Natural killer cell treated with Interleukin-12 subunit alpha and Interleukin-12 subunit beta and Interleukin-15 and Interleukin-18, amount 100 ng/mL, for 72 hours (primary cell): ENCODE results near the gene PIKFYVE. TPM values are rescaled to one million over a fixed set of nuclear protein-coding genes. Genes with fewer than 3 reads are reported as not detected.
"Not testable (repeated sequence)": the region's sequence is repeated elsewhere in the genome, so short reads cannot be mapped to it uniquely, and the experiment has no call there.

ENCODE experiments used
- ATAC-seq, 2 donors: fragments of 150-1000 bp; cut with Tn5 transposase in 1 of 2; sonication (Bioruptor Pico), chemical (Tn5 transposase) in 1 of 2; 2 replicates each; pipeline ENCODE4 v1.10.0; 2021
- DNase-seq: peaks from one replicate; pipeline ENCODE4 v3.0.0; 2022; ENCODE audit warnings: low spot score
- H3K27ac Mint-ChIP-seq, 2 donors: 1 replicate in 1 of 2; 2 replicates in 1 of 2; pipeline ENCODE4 v1.8.0; 2022; ENCODE audit warnings: mixed read lengths in 2 of 2, mild to moderate bottlenecking in 1 of 2, moderate library complexity in 1 of 2
- H3K27me3 Mint-ChIP-seq, 2 donors: 1 replicate in 1 of 2; 2 replicates in 1 of 2; pipeline ENCODE4 v1.8.0; 2022; ENCODE audit warnings: mixed read lengths in 2 of 2
- H3K36me3 Mint-ChIP-seq: one replicate; pipeline ENCODE4 v1.8.0; 2022; ENCODE audit warnings: mixed read lengths
- H3K4me1 Mint-ChIP-seq, 2 donors: 1 replicate in 1 of 2; 2 replicates in 1 of 2; pipeline ENCODE4 v1.8.0; 2022; ENCODE audit warnings: low read depth in 2 of 2, mixed read lengths in 2 of 2, mild to moderate bottlenecking in 1 of 2
- H3K4me3 Mint-ChIP-seq: one replicate; pipeline ENCODE4 v1.8.0; 2022; ENCODE audit warnings: mixed read lengths
- H3K9me3 Mint-ChIP-seq: 2 replicates; pipeline ENCODE4 v1.8.0; 2022; ENCODE audit warnings: mixed read lengths
- total RNA-seq, 2 donors: library from RNA; stranded (reverse); gene quantifications; one replicate each; pipeline ENCODE4 v1.2.3, GENCODE V29; 2022

The PIKFYVE gene
- total RNA-seq, 2 donors from 2014 or later, result 25.6 to 29.9 TPM

DNA sequence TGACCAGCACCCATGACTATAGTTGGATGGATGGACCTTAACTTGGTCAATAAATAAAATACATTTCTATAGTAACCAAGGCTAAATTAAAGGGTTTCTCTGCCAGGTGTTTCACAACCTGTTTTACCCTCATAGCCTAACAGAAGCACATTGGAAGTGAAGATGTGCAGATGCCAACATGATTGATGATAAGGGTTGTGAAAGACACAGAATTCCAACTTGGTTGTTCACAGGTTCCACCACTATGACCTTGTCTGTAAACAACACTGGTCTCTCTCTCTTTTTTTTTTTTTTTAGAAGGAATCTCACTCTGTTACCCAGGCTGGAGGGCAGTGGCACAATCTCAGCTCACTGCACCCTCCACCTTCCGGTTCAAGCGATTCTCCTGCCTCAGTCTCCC lies 103.0 kb downstream of the PIKFYVE start:
- peaks cover 5% of the 10 kb centered on the region for H3K9me3 Mint-ChIP-seq
- DNase-seq (no peak), ATAC-seq (no peak)
- no peaks in the 10 kb centered on the region for H3K27me3 Mint-ChIP-seq
- peaks cover 8% of the 10 kb centered on the region for H3K36me3 Mint-ChIP-seq
- H3K4me1 Mint-ChIP-seq, result peaks cover 0 to 2% of the 10 kb centered on the region in 2 donors
- H3K27ac Mint-ChIP-seq, result no peak overlapping the region
- H3K4me3 Mint-ChIP-seq, result no peak overlapping the region

DNA sequence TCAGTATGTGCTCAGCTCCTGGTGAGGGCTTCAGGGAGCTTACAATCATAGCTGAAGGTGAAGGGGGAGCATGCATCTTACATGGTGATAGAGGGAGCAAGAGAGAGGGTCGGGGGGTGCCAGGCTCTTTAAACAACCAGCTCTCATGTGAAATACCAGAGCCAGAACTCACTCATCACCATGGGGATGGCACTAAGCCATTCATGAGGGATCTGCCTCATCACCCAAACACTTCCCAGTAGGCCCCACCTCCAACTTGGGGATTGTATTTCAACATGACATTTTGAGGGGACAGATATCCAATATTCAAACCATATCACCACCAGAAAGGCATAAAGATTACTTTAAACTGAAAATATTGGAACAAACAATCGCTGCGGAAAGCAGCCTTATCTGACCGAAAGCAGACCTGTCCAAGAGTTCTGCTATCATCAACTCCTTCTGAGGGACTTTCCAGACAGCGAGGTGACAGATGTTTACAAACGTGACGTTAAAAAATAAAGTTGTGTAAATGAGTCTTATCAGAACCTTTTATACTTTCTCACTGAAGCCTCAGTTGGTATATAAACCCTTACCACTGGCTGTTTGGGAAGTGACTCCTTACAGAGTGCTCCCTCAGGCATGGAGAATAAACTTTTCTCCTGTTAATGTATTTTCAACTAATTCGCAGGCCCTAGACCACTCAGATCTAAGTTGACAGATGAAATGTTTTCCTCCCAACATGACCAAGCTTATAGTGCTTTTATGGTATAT lies 105.0 kb downstream of the PIKFYVE start:
- Mint-ChIP-seq H3K27me3 (peaks cover 0 to 3% of the 10 kb centered on the region in 2 donors), H3K36me3 (no peaks in the 10 kb centered on the region), H3K27ac (no peak overlapping the region), H3K9me3 (no peaks in the 10 kb centered on the region), H3K4me3 (no peak overlapping the region), H3K4me1 (no peaks in the 10 kb centered on the region)
- ATAC-seq (no peak), DNase-seq (no peak)

DNA sequence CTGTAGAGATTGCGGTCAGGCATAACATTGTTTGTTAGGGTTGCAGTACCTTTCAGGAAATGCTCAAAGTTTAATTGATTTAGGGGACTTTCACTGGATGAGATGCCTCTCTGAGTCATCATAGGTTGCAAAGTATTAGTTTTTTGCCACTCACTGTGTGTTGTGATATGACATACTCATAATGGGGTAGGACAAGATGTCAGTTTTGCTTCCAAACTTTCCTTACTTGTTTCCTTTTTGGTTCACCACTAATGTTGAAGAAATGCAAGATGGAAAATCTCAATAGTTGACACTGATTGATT lies 105.5 kb downstream of the PIKFYVE start:
- DNase-seq, result no peak
- Mint-ChIP-seq H3K4me3 (no peak overlapping the region), H3K9me3 (no peaks in the 10 kb centered on the region), H3K36me3 (no peaks in the 10 kb centered on the region), H3K27ac (no peak overlapping the region), H3K4me1 (no peaks in the 10 kb centered on the region), H3K27me3 (peaks cover 0 to 3% of the 10 kb centered on the region in 2 donors)
- no peak for ATAC-seq

DNA sequence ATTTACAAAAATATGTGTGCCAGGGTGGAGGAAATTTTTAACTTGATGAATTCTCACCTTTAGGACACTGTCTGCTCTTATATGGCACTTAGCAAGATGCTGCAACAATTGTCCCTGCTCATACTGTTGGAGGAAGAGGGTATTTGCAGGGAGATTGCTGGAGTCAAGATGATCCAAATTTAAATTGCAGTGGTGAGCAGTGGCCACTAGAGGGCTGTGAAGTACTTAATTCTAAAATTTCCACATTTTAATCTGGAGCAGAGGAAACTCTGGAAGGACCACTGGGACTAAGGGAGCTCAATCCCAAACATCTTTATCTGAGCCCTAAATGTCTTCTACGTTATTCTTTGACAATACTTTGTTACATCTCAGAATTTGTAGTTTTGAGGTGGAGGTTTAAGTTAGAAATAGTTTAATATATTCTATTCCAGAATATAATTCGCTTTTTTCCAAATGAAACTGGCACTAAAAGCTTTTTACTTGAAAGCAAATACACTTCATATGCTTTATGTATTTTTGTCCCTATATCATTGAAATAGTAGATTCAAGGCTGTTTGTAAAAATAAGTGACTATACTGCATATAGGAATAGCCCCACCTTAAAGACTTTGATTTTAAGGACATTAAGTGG lies 107.5 kb downstream of the PIKFYVE start:
- H3K27me3 Mint-ChIP-seq, result peaks cover 0 to 3% of the 10 kb centered on the region in 2 donors
- no peaks in the 10 kb centered on the region for H3K4me1 Mint-ChIP-seq
- no peaks in the 10 kb centered on the region for H3K9me3 Mint-ChIP-seq
- H3K4me3 Mint-ChIP-seq, result no peak overlapping the region
- no peaks in the 10 kb centered on the region for H3K36me3 Mint-ChIP-seq
- peak; percentile 64 for DNase-seq
- ATAC-seq, result no peak
- H3K27ac Mint-ChIP-seq, result no peak overlapping the region

DNA sequence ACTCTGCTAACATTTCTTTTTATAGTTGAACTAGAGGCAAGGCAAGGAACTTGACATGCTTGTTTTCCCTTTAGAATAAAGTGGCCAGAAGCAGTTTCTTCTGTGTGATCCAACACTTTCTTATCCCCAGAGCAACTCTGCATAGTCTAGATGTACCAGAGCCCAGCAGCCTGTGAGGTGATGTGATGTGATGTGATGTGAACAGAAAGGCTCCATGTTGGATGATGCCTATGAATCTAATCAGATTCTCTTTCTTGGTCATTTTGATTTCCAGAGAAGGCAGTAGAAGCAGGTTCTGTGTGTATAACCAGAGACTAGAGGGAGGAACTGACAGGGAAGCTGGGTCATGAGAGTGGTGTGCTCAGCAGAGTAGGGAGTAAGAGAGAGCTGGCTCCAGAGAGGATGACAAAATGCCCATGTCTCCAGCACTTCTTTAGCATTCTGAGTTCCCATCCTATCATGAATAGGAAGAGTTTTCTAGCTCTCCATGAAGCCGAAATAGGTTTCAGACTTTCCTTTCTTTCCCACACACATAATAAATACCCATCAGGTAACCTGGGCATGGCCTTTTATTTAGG lies 109.5 kb downstream of the PIKFYVE start:
- H3K9me3 Mint-ChIP-seq, result no peaks in the 10 kb centered on the region
- H3K36me3 Mint-ChIP-seq, result no peaks in the 10 kb centered on the region
- H3K4me3 Mint-ChIP-seq, result no peak overlapping the region
- no peaks in the 10 kb centered on the region for H3K4me1 Mint-ChIP-seq
- DNase-seq (no peak), ATAC-seq (peak in 1 of 2 donors; percentile 32)
- no peak overlapping the region for H3K27ac Mint-ChIP-seq
- H3K27me3 Mint-ChIP-seq, result peaks cover 0 to 3% of the 10 kb centered on the region in 2 donors

DNA sequence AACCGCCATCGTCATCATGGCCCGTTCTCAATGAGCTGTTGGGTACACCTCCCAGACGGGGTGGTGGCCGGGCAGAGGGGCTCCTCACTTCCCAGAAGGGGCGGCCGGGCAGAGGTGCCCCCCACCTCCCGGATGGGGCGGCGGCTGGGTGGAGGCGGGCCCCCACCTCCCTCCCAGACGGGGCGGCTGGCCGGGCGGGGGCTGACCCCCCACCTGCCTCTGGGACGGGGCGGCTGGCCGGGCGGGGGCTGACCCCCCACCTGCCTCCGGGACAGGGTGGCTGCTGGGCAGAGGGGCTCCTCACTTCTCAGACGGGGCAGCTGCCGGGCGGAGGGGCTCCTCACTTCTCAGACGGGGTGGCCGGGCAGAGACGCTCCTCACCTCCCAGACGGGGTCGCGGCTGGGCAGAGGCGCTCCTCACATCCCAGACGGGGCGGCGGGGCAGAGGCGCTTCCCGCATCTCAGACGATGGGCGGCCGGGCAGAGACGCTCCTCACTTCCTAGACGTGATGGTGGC lies 111.3 kb downstream of the PIKFYVE start:
- H3K4me1 Mint-ChIP-seq, DNase-seq, H3K27me3 Mint-ChIP-seq, H3K36me3 Mint-ChIP-seq, H3K4me3 Mint-ChIP-seq, ATAC-seq, H3K27ac Mint-ChIP-seq, H3K9me3 Mint-ChIP-seq: not testable (repeated sequence)

DNA sequence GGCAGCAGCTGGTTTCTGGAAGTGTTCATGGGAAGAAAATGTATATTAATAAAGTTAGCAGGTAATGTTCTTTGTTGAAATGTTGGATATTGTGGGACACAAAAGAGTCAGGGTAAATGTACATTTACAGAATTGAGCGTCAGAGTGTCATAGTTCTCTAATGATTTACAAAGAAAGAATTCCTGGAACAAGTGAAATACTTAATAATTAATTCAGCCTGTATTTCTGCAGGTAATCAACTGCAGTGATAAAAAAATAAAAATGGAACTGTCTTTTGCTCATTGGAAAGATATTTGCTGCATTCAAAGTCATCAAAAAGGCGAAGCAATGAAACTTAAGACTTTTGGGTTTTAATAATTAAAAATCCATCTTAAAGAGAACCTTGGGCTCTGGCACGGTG lies 113.1 kb downstream of the PIKFYVE start:
- H3K9me3 Mint-ChIP-seq, result no peaks in the 10 kb centered on the region
- peaks cover 9 to 15% of the 10 kb centered on the region in 2 donors for H3K27me3 Mint-ChIP-seq
- no peaks in the 10 kb centered on the region for H3K36me3 Mint-ChIP-seq
- no peak overlapping the region for H3K27ac Mint-ChIP-seq
- no peak overlapping the region for H3K4me3 Mint-ChIP-seq
- ATAC-seq, result no peak
- no peak for DNase-seq
- H3K4me1 Mint-ChIP-seq, result no peaks in the 10 kb centered on the region

DNA sequence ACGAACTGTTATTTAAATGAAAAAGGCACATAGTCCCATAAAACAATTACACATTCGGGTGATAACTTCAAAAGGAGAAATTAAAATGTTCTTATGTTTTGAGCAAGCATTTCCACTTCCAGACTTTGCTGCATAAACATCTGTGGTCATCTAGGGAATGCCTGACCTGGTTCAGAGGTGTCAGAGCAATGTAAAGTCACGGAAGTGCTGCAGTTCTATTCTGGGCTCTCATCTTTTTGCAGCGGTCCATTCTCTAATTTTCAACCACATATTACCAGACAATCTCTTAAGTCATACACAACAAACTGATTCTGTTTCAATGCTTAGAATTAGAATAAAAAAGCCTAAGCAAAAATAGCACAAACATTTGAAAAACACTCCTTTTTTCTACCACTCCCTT lies 118.6 kb downstream of the PIKFYVE start:
- DNase-seq (no peak), ATAC-seq (no peak)
- H3K4me1 Mint-ChIP-seq, result no peaks in the 10 kb centered on the region
- no peak overlapping the region for H3K27ac Mint-ChIP-seq
- H3K4me3 Mint-ChIP-seq, result no peak overlapping the region
- H3K36me3 Mint-ChIP-seq, result no peaks in the 10 kb centered on the region
- H3K27me3 Mint-ChIP-seq, result peaks cover 10 to 28% of the 10 kb centered on the region in 2 donors
- no peaks in the 10 kb centered on the region for H3K9me3 Mint-ChIP-seq

DNA sequence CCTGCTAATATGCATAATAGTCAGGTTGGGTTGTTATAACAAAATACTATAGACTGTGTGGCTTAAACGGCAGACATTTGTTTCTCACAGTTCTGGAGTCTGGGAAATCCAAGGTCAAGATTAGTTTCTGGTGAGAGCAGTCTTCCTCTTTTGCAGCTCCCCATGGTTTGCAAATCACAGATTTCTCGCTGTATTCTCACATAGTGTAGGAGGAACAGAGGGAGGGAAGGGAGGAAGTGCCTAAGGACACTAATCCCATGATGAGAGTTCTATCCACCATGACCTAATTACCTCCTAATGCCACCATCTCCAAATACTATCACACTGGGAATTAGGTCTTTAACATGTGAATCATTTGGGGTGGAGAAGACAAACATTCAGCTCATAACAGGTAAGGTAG lies 120.5 kb downstream of the PIKFYVE start:
- H3K36me3 Mint-ChIP-seq, result no peaks in the 10 kb centered on the region
- ATAC-seq, result no peak
- no peaks in the 10 kb centered on the region for H3K9me3 Mint-ChIP-seq
- no peak overlapping the region for H3K4me3 Mint-ChIP-seq
- no peaks in the 10 kb centered on the region for H3K4me1 Mint-ChIP-seq
- peaks cover 10 to 28% of the 10 kb centered on the region in 2 donors for H3K27me3 Mint-ChIP-seq
- DNase-seq, result no peak
- no peak overlapping the region for H3K27ac Mint-ChIP-seq

DNA sequence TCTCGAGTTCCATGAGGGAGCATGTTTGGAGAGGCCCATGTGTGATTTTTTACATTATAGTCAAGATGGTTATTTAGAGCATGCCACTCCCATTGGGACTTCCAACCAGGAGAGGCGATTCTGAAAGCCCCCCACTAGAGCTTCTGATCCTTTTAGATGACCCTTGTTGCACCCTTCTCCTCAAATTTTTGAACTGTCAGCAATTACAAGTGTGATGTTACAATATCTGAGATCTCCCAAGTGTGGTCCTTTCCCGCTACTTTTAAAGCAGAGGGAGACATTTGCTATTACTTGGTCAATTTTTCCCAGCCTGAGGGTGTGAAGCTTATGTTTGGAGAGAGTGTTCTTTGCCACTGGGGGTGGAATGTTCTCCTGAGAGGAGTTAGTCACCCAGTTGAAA lies 123.9 kb downstream of the PIKFYVE start:
- Mint-ChIP-seq H3K27me3 (peaks cover 4 to 11% of the 10 kb centered on the region in 2 donors), H3K9me3 (peaks cover 4% of the 10 kb centered on the region), H3K4me1 (no peaks in the 10 kb centered on the region), H3K27ac (no peak overlapping the region), H3K4me3 (no peak overlapping the region), H3K36me3 (peaks cover 6% of the 10 kb centered on the region)
- ATAC-seq (no peak), DNase-seq (no peak)

DNA sequence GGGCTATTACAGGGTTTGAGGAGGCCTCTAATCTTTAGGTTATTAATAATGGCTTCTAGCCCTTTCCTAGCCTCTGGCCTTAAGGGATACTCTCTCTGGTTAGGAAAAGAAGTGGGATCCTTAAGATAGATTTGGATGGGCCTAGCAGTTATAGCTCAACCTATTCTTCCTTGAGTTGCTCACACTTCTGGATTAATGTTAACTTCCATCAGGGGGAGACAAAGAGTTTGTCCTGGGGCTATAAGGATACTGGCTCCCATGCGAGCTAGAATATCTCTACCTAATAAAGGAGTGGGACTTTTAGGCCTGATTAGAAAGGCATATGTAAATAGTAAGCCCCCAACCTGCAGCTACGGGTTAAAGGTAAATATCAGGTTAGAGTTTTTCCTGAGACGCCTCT lies 126.2 kb downstream of the PIKFYVE start:
- Mint-ChIP-seq H3K4me1 (peaks cover 0 to 4% of the 10 kb centered on the region in 2 donors), H3K27me3 (peaks cover 0 to 5% of the 10 kb centered on the region in 2 donors), H3K27ac (no peak overlapping the region), H3K36me3 (peaks cover 6% of the 10 kb centered on the region), H3K9me3 (peaks cover 4% of the 10 kb centered on the region), H3K4me3 (no peak overlapping the region)
- DNase-seq (no peak), ATAC-seq (no peak)

DNA sequence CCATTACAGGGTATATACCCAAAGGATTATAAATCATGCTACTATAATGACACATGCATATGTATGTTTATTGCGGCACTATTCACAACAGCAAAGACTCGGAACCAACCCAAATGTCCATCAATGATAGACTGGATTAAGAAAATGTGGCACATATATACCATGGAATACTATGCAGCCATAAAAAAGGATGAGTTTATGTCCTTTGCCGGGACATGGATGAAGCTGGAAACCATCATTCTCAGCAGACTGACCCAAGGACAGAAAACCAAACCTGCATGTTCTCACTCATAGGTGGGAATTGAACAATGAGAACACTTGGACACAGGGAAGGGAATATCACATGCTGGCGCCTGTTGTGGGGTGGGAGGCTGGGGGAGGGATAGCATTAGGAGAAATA lies 130.7 kb downstream of the PIKFYVE start:
- not testable (repeated sequence) for H3K36me3 Mint-ChIP-seq, ATAC-seq, DNase-seq, H3K27ac Mint-ChIP-seq, H3K4me3 Mint-ChIP-seq, H3K27me3 Mint-ChIP-seq, H3K4me1 Mint-ChIP-seq, H3K9me3 Mint-ChIP-seq

DNA sequence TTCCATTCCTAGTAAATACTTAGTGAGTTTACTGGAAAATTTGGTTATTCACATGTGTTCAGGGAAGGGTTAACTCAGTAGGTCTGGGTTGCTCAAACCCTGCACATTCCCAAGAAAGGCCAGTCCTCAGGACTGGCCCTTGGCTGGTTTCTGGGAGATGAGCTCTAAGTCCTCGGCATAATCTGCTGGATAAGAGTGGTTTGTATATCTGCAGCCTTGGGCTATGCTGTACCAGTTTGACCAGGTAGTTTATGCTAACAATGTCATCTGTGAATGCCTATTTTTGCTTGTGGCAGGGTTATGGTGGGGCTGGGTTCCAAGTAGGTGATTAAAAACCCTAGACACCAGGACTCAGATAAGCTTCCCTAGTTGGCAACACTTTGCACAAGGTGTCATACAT lies 133.1 kb downstream of the PIKFYVE start:
- H3K4me3 Mint-ChIP-seq, result no peak overlapping the region
- no peaks in the 10 kb centered on the region for H3K9me3 Mint-ChIP-seq
- H3K27ac Mint-ChIP-seq, result no peak overlapping the region
- ATAC-seq, result no peak
- peaks cover 22 to 32% of the 10 kb centered on the region in 2 donors for H3K27me3 Mint-ChIP-seq
- H3K36me3 Mint-ChIP-seq, result no peaks in the 10 kb centered on the region
- H3K4me1 Mint-ChIP-seq, result peaks cover 0 to 4% of the 10 kb centered on the region in 2 donors
- DNase-seq, result no peak
